Prostate gland (tissue), 2 donors: ENCODE data around the gene SLC38A8. TPM values are rescaled to one million over a fixed set of nuclear protein-coding genes. Genes with fewer than 3 reads are reported as not detected.

Experiments used
- DNase-seq: peaks from one replicate; pipeline ENCODE4 v3.0.0-alpha.2; 2019; ENCODE audit warnings: low spot score
- H3K27ac ChIP-seq, 2 donors: fragments of 200-600 bp; sonication (generic); 2 replicates each; pipeline ENCODE4 v1.5.1; 2017 to 2019
- H3K27me3 ChIP-seq: fragments of 200-600 bp; sonication (generic); replicated peaks from 2 replicates; pipeline ENCODE4 v1.5.1; 2019; ENCODE audit not compliant: insufficient read depth
- H3K36me3 ChIP-seq, 2 donors: fragments of 200-600 bp; sonication (generic); 1 replicate in 1 of 2; 2 replicates in 1 of 2; pipeline versions ENCODE4 v1.5.1 to v1.8.1; 2017 to 2019
- H3K4me1 ChIP-seq: fragments of 200-600 bp; sonication (generic); replicated peaks from 2 replicates; pipeline ENCODE4 v1.5.1; 2019
- H3K4me3 ChIP-seq, 2 donors: fragments of 200-600 bp; sonication (generic); 2 replicates each; pipeline ENCODE4 v1.5.1; 2017 to 2019
- H3K9me3 ChIP-seq: fragments of 200-600 bp; sonication (generic); 2 replicates; pipeline ENCODE4 v1.5.1; 2017
- POLR2A ChIP-seq: fragments of 450-650 bp; IDR thresholded peaks from one replicate; pipeline ENCODE4 v1.6.1; 2016; ENCODE audit warnings: antibody characterized with exemption, mild to moderate bottlenecking
- POLR2AphosphoS5 ChIP-seq: sonication (generic); formaldehyde crosslinking; IDR thresholded peaks from one replicate; pipeline ENCODE4 v1.6.1; 2017; ENCODE audit warnings: antibody characterized with exemption
- WGBS: methylation state at CpG from one replicate; pipeline ENCODE4 v1.1.5; 2018; 5-methylcytosine and 5-hydroxymethylcytosine counted together
- intact Hi-C: fragments of 100-400 bp; cut with DNase I; formaldehyde crosslinking; loops from one replicate; pipeline ENCODE4 v1.14.2; 2022
- total RNA-seq, 2 donors: library from RNA; depleted of rRNA; stranded (reverse); fragments of >200 nt; gene quantifications; one replicate each; pipeline ENCODE4 v1.1.0, GENCODE V29; 2016
- TF ChIP-seq, protein P1 (sequence below), 4 experiments: fragments of 200-600 bp in 2 of 4; fragments of 450-650 bp in 2 of 4; sonication (generic) in 2 of 4; IDR thresholded peaks; 1 replicate in 3 of 4; 2 replicates in 1 of 4; pipeline ENCODE4 v1.5.1; 2016 to 2019; ENCODE audit warnings: antibody characterized with exemption in 4 of 4, mild to moderate bottlenecking in 2 of 4, moderate library complexity in 2 of 4

SLC38A8 gene
- total RNA-seq, 2 donors from 2014 or later, result not detected

- TF ChIP-seq, protein P1, sequence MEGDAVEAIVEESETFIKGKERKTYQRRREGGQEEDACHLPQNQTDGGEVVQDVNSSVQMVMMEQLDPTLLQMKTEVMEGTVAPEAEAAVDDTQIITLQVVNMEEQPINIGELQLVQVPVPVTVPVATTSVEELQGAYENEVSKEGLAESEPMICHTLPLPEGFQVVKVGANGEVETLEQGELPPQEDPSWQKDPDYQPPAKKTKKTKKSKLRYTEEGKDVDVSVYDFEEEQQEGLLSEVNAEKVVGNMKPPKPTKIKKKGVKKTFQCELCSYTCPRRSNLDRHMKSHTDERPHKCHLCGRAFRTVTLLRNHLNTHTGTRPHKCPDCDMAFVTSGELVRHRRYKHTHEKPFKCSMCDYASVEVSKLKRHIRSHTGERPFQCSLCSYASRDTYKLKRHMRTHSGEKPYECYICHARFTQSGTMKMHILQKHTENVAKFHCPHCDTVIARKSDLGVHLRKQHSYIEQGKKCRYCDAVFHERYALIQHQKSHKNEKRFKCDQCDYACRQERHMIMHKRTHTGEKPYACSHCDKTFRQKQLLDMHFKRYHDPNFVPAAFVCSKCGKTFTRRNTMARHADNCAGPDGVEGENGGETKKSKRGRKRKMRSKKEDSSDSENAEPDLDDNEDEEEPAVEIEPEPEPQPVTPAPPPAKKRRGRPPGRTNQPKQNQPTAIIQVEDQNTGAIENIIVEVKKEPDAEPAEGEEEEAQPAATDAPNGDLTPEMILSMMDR (IDR thresholded peaks at IDR 0.05), result no peak
- TF ChIP-seq POLR2A, result no peak
- no peak for TF ChIP-seq POLR2AphosphoS5
- intact Hi-C loops, result no loop called here
- Histone ChIP-seq H3K4me3 (no peak overlapping the region), H3K4me1 (no peaks in the 10 kb centered on the region), H3K36me3 (no peaks in the 10 kb centered on the region), H3K9me3 (no peaks in the 10 kb centered on the region), H3K27ac (no peak overlapping the region), H3K27me3 (no peaks in the 10 kb centered on the region)
- 86% methylated on average over 7 of the region's 7 CpGs for WGBS
- DNase-seq, result no peak
These were observed 40.9 kb downstream of the SLC38A8 start for GRCh38 chr16:84001726-84002125.

DNA sequence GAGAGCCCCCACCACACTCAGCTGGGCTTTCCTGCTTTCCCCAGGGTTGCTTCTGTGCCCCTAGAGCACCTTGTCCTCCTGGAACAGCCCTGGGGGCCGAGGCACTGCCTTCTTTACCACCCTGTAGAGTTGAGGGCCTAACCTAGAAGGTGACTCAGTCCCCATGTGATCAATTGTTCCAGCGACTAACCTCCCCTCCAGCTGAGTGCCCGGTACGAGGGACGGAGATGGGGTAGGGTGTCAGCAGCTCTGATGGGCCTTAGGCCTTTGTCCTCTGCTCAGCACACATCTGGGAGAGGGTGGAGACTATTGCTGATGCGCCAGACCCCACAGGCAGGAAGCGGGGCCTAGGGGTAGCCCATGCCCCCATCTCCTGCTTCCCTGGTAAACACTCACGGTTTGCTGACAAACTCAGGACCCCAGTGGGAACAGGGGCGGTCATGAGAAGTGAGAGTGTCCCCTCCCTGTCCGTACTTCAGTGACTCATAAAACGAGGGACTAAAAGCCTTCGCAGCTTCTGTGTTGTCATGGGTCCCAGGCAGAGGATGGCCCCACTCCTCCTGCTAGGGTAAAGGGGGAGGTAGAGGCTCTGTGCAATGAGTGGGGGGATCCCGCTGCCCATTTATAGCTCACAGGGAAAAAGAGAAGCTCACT lies 41.5 kb downstream of the SLC38A8 start:
- Histone ChIP-seq H3K27me3 (no peaks in the 10 kb centered on the region), H3K36me3 (no peaks in the 10 kb centered on the region), H3K4me3 (no peak overlapping the region), H3K4me1 (no peaks in the 10 kb centered on the region), H3K27ac (no peak overlapping the region), H3K9me3 (no peaks in the 10 kb centered on the region)
- intact Hi-C loops, result no loop called here
- DNase-seq, result no peak
- 90% methylated on average over 13 of the region's 13 CpGs for WGBS
- no peak for TF ChIP-seq POLR2AphosphoS5
- TF ChIP-seq POLR2A, result no peak
- TF ChIP-seq, protein P1 (IDR thresholded peaks at IDR 0.05), result no peak

GRCh38 chr16:83998091-83998490 lies 44.5 kb downstream of the SLC38A8 start:
- Histone ChIP-seq H3K9me3 (no peaks in the 10 kb centered on the region), H3K4me1 (no peaks in the 10 kb centered on the region), H3K27me3 (no peaks in the 10 kb centered on the region), H3K27ac (no peak overlapping the region), H3K4me3 (no peak overlapping the region), H3K36me3 (no peaks in the 10 kb centered on the region)
- intact Hi-C loops, result no loop called here
- WGBS, result 93% methylated on average over 13 of the region's 13 CpGs
- DNase-seq, result no peak
- TF ChIP-seq, protein P1 (IDR thresholded peaks at IDR 0.05), result no peak
- TF ChIP-seq POLR2AphosphoS5 (no peak), POLR2A (no peak)

DNA sequence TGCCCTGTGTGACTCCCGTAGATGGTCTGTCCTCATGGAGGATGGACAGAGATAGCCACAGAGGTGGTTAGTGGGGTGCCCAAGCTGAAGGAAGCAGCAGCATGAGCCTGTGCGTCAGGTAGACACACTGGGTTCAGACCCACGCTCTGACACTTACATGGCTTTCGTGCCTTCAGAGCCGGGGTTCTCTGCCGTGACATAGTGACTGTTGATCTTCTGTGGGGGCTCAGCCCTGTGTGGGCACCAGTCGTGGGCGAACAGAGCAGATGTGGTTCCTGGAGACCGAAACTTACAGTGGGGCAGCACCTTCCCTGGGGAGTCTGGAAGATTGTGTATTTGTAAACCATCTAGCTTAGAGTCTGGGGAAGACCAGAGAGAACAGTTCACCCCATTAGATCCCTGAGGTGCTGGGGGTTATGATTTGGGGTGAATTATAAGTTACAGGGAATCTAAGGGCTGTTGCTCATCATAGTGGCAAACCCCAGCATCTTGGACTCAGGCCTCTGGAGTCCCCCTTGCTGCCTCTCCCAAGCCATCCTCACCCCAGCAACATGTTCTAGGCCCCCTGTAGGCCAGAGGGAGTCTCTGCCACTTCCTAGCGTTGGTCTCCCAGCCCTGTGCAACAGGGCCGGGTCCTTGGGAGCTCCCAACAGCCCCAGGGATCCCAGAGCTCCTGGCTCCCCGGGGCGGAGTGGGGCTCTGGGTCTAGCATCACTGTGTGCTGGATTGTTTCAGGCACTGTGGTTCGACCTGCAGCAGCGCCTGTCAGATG lies 45.9 kb downstream of the SLC38A8 start:
- H3K27me3 ChIP-seq, result no peaks in the 10 kb centered on the region
- 85% methylated on average over 15 of the region's 15 CpGs for WGBS
- no peaks in the 10 kb centered on the region for H3K36me3 ChIP-seq
- no peak overlapping the region for H3K4me3 ChIP-seq
- H3K27ac ChIP-seq, result no peak overlapping the region
- DNase-seq, result no peak
- no peaks in the 10 kb centered on the region for H3K4me1 ChIP-seq
- H3K9me3 ChIP-seq, result no peaks in the 10 kb centered on the region
- TF ChIP-seq POLR2A, result no peak
- TF ChIP-seq, protein P1 (IDR thresholded peaks at IDR 0.05), result no peak
- TF ChIP-seq POLR2AphosphoS5, result no peak
- intact Hi-C loops, result no loop called here
